Parathyroid adenoma (tissue), 2 donors: Measurements from ENCODE around the gene ASPG.

ENCODE experiments used
- H2AFZ ChIP-seq: fragments of 300-600 bp; sonication (generic); one replicate; pipeline ENCODE4 v1.7.0; 2017; ENCODE audit warnings: antibody characterized with exemption, mild to moderate bottlenecking
- H3K27ac ChIP-seq: fragments of 300-600 bp; sonication (generic); one replicate; pipeline ENCODE4 v1.7.0; 2017
- H3K27me3 ChIP-seq: fragments of 300-600 bp; sonication (generic); one replicate; pipeline ENCODE4 v1.7.0; 2017; ENCODE audit warnings: low read length; ENCODE audit not compliant: control insufficient read depth, insufficient read depth
- H3K36me3 ChIP-seq: fragments of 300-600 bp; sonication (generic); one replicate; pipeline ENCODE4 v1.7.0; 2017; ENCODE audit warnings: low read length; ENCODE audit not compliant: control insufficient read depth, insufficient read depth
- H3K4me1 ChIP-seq: fragments of 300-600 bp; sonication (generic); one replicate; pipeline ENCODE4 v1.7.0; 2017; ENCODE audit warnings: control low read depth
- H3K4me2 ChIP-seq: fragments of 300-600 bp; sonication (generic); one replicate; pipeline ENCODE4 v1.7.0; 2017; ENCODE audit warnings: low read length
- H3K4me3 ChIP-seq: fragments of 300-600 bp; sonication (generic); one replicate; pipeline ENCODE4 v1.7.0; 2017; ENCODE audit warnings: low read depth, low read length
- H3K79me2 ChIP-seq: fragments of 300-600 bp; sonication (generic); one replicate; pipeline ENCODE4 v1.7.0; 2017; ENCODE audit warnings: control low read depth
- H3K9ac ChIP-seq: fragments of 300-600 bp; sonication (generic); one replicate; pipeline ENCODE4 v1.7.0; 2017; ENCODE audit warnings: mild to moderate bottlenecking
- H3K9me3 ChIP-seq: fragments of 300-600 bp; sonication (generic); one replicate; pipeline ENCODE4 v1.7.0; 2017; ENCODE audit warnings: low read length; ENCODE audit not compliant: control insufficient read depth
- TF ChIP-seq, protein P1 (sequence below): fragments of 300-600 bp; sonication (generic); IDR thresholded peaks from one replicate; pipeline ENCODE4 v1.7.0; 2017; ENCODE audit warnings: antibody characterized with exemption, mild to moderate bottlenecking
- donor health status: primary hyperparathyroidism.

ASPG gene

DNA sequence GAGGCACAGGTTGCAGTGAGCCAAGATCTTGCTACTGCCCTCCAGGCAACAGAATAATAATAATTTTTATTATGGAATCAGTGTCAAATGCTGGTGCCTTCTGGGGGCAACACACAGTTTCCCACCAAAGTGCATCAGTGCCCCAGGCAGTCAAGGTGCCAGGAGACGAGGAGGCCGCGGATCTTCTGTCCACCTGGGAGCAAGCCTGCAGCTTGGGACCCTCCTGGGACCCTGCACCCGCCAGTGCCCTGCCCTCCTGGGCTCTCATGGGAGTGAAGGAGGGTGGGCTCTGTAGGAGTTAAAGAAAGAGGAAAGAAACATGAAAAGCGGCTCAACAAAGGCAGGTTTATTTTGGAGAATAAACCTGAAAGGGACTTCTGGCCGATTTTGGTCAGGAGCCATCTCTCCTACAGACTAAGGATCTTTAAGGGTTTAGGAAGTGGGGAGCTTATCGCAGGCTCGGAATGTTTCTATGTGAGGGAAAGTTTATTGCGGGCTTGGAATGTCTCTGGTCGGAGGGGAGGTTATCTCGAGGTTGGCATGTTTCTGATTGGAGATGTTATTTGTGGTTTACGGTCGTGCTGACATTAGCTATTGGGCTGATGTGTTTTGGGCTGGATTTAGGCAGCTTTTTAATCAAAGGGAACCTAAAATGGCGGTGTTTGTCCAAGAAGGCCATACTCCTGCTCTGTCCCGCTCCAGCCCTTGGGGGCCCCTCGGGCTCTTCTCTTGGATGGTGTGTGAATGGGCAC, 1.1 kb upstream of the ASPG start:
- Histone ChIP-seq H3K4me3 (no peak overlapping the region), H3K27ac (no peak overlapping the region), H3K36me3 (no peaks in the 10 kb centered on the region), H2AFZ (no peak overlapping the region), H3K9me3 (no peaks in the 10 kb centered on the region), H3K4me2 (no peak overlapping the region), H3K79me2 (no peaks in the 10 kb centered on the region), H3K4me1 (peaks cover 5% of the 10 kb centered on the region), H3K9ac (no peak overlapping the region), H3K27me3 (no peaks in the 10 kb centered on the region)
- TF ChIP-seq, protein P1, sequence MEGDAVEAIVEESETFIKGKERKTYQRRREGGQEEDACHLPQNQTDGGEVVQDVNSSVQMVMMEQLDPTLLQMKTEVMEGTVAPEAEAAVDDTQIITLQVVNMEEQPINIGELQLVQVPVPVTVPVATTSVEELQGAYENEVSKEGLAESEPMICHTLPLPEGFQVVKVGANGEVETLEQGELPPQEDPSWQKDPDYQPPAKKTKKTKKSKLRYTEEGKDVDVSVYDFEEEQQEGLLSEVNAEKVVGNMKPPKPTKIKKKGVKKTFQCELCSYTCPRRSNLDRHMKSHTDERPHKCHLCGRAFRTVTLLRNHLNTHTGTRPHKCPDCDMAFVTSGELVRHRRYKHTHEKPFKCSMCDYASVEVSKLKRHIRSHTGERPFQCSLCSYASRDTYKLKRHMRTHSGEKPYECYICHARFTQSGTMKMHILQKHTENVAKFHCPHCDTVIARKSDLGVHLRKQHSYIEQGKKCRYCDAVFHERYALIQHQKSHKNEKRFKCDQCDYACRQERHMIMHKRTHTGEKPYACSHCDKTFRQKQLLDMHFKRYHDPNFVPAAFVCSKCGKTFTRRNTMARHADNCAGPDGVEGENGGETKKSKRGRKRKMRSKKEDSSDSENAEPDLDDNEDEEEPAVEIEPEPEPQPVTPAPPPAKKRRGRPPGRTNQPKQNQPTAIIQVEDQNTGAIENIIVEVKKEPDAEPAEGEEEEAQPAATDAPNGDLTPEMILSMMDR, result no peak

DNA sequence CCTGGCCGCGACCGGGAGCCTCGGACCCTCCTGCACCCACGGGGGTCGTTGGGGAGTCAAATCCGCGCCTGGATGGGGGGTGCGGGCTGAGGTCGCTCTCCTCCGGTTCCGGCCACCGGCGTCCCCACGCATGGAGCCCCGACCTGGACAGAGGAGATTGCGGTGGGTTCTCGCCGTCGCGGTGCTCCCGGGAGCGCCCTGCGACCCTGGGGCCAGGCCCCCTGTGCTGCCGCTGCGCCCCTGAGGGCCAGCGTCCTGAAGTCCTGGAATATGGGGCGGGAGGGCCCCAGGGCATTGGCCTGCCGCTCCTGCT, 345 bp downstream of the ASPG start:
- H3K9ac ChIP-seq, result no peak overlapping the region
- TF ChIP-seq, protein P1, result no peak
- peak overlapping the region; percentile 38 for H3K4me2 ChIP-seq
- no peak overlapping the region for H3K27ac ChIP-seq
- H3K36me3 ChIP-seq, result no peaks in the 10 kb centered on the region
- no peaks in the 10 kb centered on the region for H3K27me3 ChIP-seq
- no peak overlapping the region for H3K4me3 ChIP-seq
- H3K4me1 ChIP-seq, result peaks cover 5% of the 10 kb centered on the region
- peak overlapping the region; percentile 69 for H2AFZ ChIP-seq
- no peaks in the 10 kb centered on the region for H3K9me3 ChIP-seq
- no peaks in the 10 kb centered on the region for H3K79me2 ChIP-seq

DNA sequence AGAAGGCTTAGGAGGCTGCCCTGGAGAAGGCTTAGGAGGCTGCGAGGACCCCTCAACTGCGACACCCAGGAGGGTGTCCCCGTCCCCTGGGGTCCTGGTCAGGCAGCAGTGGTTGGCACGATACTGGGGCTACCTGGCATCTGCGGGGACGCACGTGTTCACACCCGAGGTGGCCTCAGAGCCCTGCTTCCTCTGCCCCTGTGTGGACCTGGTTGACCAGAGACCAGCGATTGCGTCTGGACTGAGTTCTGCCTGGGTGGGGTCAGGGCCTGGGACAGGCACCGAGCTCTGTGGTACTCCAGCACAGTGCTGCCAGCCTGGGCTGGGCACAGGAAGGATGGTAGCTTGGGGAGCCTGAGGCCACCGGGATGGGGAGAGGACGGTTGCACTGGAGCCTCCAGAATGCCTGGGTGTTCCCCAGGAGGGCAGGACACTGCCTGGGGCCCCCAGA, 735 bp downstream of the ASPG start:
- Histone ChIP-seq H3K27me3 (no peaks in the 10 kb centered on the region), H3K79me2 (no peaks in the 10 kb centered on the region), H2AFZ (no peak overlapping the region), H3K4me2 (no peak overlapping the region), H3K4me1 (peaks cover 5% of the 10 kb centered on the region), H3K36me3 (no peaks in the 10 kb centered on the region), H3K9ac (no peak overlapping the region), H3K27ac (no peak overlapping the region), H3K9me3 (no peaks in the 10 kb centered on the region), H3K4me3 (no peak overlapping the region)
- TF ChIP-seq, protein P1, result no peak

DNA sequence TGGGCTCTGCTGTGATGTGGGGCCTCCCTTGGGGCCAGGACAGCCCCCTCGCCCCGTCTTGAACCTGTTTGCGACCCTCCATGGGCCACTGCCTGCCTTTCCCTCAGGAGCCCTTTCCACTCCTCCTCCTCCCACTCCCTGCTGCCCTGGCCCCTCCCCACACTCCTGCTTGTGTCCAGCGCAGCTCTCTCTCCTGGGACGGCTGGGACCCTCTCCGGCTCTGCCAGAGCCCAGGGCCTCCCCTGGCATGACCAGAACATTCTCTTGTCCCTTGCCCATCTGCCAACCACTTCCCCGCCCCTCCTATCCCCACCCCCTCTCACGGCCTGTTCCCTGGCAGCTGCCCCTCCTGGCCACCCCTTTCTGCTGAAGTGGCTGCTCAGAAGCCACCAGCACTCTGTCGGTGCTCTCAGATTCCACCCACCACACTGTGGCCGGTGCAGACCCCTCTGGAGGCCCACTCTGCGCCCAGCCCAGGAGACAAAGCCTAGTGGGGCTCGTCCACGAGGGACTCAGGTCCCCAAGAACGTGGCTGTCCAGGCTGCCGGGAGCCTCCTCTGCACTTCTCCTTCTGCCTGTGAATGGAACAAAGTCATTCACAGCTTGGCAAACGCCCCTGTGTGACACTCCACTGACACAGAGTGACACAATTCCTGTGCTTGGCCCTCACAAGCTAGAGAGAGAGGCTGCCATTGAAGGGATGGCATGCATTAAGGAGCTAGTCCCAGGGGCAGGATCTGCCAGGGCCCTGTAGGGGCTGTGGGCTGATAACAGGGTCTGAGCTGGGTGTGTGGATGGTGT, 1.4 kb downstream of the ASPG start:
- peaks cover 5% of the 10 kb centered on the region for H3K4me1 ChIP-seq
- H2AFZ ChIP-seq, result no peak overlapping the region
- H3K9ac ChIP-seq, result no peak overlapping the region
- H3K4me2 ChIP-seq, result no peak overlapping the region
- no peak overlapping the region for H3K27ac ChIP-seq
- TF ChIP-seq, protein P1, result no peak
- H3K27me3 ChIP-seq, result no peaks in the 10 kb centered on the region
- no peaks in the 10 kb centered on the region for H3K79me2 ChIP-seq
- H3K36me3 ChIP-seq, result no peaks in the 10 kb centered on the region
- no peaks in the 10 kb centered on the region for H3K9me3 ChIP-seq
- H3K4me3 ChIP-seq, result no peak overlapping the region
